Measurements from ENCODE around the gene TNS1.
A peak's percentile ranks its signal among the peaks of the same experiment; 100 is the strongest.
"Not testable (repeated sequence)": the region's sequence is repeated elsewhere in the genome, so short reads cannot be mapped to it uniquely, and the experiment has no call there.

Gene TNS1

DNA sequence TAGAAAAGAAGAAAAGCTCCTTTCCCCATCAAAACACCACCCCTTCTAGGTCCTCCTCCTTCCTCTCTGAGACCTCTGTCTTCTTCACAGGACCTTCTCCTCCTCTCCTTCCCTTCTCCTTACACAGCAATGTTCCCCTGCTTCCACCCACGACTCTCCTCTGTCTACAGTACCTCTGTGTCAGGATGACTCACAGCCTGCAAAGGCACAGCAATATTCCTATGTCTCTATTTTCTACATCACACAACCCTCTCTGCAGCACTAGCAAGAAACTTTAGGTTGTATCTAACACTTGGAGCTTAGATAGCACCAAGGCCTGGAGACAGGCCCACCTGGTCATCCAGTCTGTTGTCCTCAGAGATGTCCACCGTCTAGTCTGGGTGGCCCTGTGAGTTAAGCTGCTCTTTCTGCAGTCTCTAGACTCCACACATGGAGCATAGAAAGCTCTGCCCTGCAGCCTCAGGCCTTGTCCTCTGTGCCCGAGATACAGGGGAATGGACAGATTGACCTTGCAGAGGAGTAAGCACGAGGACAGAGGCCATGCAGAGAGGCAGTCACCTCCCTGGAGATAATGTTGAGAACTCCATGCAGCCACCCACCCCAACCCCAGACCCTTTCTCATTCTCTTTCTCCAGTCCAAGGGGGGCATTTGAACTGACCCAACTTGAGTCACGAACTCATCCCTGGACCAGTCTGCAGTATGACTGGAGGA, 212.0 kb downstream of the TNS1 start:
- no peak for FAIRE-seq

- FAIRE-seq, result no peak
Measured at GRCh38 chr2:217790195-217790594, 212.6 kb downstream of the TNS1 start.

- no peak for FAIRE-seq
Measured at GRCh38 chr2:217789736-217790181, 213.0 kb downstream of the TNS1 start.

DNA sequence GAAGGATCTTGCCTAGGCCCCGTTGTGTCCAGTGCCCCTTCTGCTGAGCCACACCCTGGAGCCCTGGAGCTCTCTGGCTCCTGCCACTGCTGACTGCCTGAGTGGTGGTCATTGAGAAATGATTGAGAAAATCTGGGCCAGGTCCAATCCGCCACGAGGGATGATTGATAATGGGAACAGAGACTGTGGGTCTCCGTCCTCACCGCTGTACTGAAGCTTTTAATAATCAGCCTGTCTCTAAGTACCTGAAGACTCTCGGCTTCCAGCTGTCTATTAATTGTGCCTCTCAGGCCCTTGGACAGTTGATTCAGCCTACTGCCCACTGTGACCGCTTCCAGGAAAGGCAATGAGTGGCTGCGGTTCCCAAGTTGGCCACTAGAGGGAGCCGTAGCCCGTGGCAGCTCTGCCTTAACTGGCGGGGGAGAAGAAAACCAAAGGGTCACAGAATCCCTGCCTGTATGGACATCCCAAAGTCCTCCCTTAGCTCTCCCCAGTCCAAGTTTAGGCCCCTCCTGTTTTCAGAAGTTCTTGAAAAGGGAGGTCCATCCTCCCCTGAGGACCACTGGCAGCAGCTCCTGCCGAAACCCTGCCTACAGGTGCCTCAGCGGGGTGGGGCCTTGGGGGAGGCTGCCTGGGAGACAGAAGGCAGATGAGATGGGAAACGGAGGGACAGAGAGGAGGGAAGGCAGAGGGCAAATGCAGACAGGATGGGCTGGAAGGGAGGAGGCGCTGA, 213.6 kb downstream of the TNS1 start:
- no peak for FAIRE-seq

GRCh38 chr2:217788669-217789002, 214.2 kb downstream of the TNS1 start:
- FAIRE-seq, result no peak

GRCh38 chr2:217787160-217787877, 215.5 kb downstream of the TNS1 start:
- no peak for FAIRE-seq

DNA sequence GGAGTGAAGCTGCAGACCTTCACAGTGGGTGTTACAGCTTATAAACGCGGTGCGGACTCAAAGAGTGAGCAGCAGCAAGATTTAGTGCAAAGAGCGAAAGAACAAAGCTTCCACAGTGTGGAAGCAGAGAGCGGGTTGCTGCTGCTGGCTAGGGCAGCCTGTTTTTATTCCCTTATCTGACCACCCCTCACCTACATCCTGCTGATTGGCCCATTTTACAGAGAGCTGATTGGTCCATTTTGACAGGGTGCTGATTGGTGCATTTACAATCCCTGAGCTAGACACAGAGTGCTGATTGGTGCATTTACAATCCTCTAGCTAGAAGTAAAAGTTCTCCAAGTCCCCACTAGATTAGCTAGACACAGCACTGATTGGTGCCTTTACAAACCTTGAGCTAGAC, 216.2 kb downstream of the TNS1 start:
- not testable (repeated sequence) for FAIRE-seq

DNA sequence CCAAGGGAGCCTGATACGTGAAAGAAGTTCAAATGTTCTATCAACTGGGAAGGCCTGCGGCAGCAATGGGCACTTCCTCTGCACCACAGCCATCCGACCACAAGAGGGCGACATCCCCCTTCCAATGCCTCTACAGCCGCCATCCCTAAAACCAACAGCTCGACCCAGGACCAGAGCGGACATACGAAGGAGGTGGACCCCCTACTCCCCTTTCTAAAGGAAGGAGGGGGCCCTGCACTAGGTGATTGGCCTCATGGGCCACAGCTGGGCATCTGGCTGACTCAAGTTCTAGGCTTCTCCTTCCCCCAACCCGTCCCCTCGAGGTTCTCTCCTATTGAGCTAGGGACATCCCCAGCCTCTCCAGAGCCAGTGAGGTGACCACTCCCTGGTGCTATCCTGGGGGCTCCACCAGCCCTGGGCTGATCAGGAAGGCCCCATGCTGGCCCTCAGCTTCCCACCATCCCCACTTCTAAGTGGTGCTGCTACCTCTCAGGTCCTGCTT, 217.2 kb downstream of the TNS1 start:
- no peak for FAIRE-seq

DNA sequence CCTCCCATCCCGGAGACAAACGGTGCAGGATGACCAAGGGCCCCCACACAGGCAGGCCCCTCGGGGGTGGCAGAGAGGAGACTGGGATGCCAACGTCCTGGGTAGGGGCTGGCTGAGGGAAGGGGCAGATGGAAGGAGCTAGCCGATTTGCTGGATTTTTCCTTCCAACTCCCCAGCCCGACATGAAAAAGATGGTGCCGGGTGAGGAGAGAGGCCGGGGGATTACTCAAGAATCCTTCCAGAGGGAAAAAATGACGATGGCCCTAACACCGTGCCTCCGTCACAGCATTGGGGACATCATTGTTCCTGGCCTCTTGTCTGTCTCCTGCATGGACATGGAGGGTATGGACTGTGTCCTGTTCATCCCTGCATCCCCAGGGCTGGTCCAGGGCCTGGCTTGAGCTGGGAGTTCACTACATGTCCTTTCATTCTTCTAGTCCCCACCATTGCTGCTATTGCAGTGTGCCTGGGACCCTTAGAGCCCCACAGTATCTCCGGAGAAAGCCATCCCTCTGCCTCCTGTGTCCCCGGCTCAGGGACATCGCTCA, 217.7 kb downstream of the TNS1 start:
- FAIRE-seq, result no peak

DNA sequence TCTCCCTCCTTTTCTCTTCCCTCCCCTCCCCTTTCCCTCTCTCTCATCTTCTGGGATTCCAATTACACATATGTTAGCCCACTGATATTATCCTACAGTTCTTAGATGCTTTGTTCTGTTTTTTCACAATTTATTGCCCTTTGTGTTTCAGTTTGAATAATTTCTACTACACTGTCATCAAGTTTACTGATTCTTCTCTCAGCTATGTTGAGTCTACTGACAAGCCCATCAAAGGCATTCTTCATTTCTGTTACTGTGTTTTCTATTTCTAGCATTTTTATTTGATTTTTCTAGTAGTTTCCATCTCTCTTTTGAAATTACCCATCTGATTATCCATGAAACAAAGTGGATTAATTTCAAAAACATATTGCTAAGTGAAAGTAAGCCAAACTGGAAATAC, 219.6 kb downstream of the TNS1 start:
- FAIRE-seq, result no peak

- FAIRE-seq, result no peak
Measured at GRCh38 chr2:217777906-217778305, 224.9 kb downstream of the TNS1 start.

- FAIRE-seq, result no peak
Measured at GRCh38 chr2:217776631-217777030, 226.2 kb downstream of the TNS1 start.

DNA sequence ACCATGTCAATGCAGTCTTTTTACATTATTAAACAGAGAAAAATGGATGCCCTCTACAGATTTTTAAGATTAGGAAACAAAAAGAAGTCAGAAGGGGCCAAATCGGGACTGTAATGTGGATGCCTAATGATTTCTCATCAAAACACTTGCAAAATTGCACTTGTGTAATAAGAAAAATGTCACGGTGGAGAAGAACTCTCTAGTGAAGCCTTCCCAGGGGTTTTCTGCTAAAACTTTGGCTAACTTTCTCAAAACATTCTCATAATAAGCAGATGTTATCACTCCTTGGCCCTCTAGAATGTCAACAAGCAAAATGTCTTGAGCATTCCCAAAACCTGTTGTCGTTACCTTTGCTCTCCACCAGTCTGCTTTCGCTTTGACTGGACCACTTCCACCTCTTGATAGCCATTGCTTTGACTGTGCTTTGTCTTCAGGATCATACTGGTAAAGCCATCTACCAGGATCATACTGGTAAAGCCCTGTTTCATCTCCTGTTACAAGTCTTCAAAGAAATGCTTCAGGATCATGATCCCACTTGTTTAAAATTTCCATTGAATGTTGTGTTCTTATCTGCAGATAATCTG, 226.8 kb downstream of the TNS1 start:
- peak; percentile 94 for FAIRE-seq

- FAIRE-seq, result no peak
Measured at GRCh38 chr2:217774232-217774631, 228.6 kb downstream of the TNS1 start.

- FAIRE-seq, result no peak
Measured at GRCh38 chr2:217773539-217773938, 229.3 kb downstream of the TNS1 start.

DNA sequence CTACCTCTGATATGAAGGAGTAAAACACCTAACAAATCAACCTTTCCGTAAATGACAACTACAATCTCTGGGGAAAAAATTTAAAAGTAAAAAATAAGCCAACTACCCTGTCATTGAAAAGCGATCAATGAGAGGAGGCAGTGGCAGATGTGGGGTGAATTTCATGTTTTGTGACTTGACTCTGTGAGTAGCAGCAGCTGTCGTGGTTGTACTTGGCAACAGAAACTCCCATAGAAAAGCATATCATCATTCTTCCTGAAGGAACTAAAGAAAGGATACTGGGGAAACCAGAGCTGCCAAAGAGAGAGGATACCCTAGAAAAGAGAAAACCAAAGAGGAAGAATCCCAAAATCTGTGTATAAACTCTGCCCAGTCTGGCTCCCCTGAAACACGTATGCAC, 236.4 kb downstream of the TNS1 start:
- FAIRE-seq, result no peak

DNA sequence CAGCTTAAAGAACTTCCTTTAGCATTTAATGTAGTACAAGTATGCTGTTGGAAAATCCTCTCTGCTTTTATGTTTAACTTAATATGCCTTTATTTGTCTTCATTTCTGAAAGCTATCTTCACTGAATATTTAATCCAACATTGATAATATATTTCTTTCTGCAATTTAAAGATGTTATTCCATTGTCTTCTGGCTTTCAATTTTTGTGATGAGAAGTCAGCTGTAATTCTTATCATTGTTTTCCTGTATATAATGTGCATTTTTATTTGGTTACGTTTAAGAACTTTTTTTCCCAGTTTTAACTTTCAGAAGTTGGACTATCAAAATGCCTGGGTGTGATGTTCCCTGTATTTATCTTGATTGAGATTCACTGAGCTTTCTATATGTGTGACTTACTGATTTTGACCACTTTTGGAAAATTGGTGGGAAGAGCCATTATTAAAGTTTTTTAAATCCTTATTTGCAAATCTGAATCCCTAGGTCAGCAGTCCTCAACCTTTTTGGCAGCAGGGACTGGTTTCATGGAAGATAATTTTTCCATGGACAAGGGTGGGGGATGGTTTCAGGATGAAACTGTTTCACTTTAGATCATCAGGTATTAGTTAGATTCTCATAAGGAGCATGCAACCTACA, 241.0 kb downstream of the TNS1 start:
- FAIRE-seq, result no peak

DNA sequence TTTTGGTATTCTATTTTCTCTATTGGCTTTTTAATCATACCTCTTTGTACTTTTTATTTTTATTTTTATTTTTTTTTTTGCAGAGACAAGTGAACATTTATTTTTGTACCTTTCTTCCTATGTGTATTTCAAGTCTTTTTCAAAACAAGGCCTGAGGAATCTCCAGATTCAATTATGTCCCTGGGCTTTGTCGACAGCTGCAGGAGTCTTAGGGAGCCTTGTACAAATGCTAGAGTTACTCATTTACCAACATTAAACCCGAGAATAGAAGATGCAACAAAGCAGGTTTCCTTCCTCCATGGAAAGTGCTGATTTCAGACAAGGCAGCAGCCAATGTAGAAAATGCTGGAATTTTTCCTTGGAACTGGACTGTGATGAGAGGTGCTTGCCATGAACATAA, 242.8 kb downstream of the TNS1 start:
- no peak for FAIRE-seq

DNA sequence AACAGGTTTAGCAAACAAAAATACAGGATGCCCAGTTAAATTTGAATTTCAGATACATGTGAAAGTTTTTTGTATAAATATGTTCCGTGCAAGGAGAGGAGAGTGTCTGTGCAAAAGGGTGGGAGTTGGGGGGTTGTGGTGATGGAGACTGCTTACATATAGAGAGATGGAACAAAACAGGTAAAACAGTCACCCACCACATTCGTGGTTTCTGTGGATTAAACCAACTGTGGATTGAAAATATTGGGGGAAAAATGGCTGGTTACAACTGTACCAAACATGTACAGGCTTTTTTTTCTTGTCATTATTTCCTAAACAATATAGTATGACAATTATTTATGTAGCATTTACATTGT, 245.7 kb downstream of the TNS1 start:
- no peak for FAIRE-seq

- FAIRE-seq, result no peak
Measured at GRCh38 chr2:217756375-217757107, 246.3 kb downstream of the TNS1 start.

- FAIRE-seq, result no peak
Measured at GRCh38 chr2:217755027-217755745, 247.6 kb downstream of the TNS1 start.
